NCI-H1048 (cell line): ENCODE data around the gene FAM114A2.
"Not testable (repeated sequence)": the region's sequence is repeated elsewhere in the genome, so short reads cannot be mapped to it uniquely, and the experiment has no call there.

ENCODE experiments used
- DNase-seq: peaks from one replicate; lab custom pipeline; 2025; lab: John Stamatoyannopoulos, UW

Gene FAM114A2

DNA sequence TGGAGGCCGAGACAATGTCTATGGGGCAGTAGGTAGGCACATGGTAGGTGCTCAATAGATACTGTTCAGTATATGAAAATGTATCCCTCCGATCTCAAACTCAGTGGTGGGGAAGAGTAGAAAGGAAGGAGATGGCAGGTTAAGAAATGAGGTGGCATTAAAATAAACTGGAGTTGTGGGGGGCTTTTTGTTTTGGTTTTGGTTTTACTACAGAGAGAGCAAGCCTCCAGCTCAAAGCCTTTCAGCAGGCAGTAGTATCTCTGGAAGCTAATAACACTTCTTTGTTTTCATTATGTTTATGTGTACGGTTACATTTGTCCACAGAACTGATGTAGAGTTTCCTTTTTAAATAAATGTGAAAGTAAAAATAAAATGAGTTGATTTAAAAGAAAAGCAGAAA, 8.6 kb upstream of the FAM114A2 start:
- no peak for DNase-seq

DNA sequence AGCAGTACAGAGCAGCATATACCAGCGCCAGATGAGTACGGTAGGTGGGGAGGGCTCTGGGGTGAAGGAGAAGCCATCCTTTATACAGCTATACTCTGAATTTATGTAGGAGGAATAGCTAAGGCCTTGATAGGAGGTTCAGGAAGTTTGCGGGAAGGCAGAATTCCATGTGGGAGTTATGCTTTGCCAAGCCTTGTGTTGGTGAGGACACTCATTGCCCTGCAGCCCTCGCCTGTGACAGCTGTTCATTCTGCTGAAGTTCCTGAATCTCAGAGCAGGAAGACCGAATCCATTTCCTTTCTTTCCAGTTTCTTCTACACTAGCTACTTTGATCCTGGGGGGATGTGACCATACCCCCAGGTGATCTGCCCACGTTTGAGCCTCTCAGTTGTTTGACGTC, 7.8 kb upstream of the FAM114A2 start:
- no peak for DNase-seq

DNA sequence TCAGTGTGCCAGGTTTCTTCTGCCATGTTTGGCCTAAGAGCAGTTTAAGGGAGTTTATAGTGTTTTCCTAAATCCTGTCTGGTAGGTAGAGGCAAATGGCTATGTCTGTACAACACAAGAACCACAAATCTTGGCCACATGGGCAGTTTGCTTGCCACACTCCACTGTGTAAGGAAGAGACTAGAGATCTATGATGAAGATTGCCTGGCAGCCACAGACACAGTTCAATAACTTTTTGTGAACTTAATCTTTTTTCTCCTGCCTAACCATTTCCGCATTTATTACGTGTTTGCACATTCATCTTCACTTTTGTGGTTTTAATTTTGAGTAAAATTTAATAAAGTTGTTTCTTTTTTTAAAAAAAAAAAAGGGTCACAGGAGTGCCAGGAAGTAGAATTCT, 5.9 kb upstream of the FAM114A2 start:
- no peak for DNase-seq

DNA sequence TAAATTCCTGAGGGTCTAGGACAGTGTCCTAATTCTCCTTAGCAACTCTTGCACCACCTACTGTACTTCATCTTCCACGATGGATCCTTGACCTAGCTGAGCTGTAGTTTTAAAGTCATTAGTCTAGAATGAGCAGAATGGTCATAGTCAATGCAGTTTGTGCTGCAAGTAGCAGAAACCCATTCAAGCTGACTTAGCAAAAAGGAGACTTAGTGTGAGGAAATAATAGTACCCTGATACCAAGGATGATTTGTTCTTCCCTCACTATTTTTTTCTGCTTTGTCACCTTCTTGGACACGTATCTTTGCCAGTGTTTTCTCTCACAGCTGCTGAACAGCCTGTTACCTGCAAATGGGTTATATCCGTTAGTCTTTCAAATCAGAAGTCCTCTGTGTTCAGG, 5.4 kb upstream of the FAM114A2 start:
- DNase-seq: no peak

DNA sequence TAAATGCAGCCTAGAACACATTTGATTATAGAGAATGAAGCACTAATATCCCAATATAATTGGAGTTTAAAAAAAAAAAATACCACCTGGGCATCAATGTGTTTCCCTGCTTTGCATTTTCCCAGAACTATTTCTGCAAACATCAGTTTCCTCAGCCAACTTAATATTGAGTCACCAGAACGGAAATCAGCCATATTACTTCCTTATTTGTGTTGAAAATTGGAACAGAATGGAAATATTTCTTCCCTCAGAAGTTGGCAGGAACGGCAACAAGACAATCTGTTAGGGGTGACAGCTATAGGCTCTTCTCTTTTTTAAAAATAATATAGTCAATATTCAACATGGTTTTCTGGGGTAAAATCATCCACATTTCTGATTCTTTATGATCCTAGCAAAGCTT, 4.1 kb upstream of the FAM114A2 start:
- no peak for DNase-seq

DNA sequence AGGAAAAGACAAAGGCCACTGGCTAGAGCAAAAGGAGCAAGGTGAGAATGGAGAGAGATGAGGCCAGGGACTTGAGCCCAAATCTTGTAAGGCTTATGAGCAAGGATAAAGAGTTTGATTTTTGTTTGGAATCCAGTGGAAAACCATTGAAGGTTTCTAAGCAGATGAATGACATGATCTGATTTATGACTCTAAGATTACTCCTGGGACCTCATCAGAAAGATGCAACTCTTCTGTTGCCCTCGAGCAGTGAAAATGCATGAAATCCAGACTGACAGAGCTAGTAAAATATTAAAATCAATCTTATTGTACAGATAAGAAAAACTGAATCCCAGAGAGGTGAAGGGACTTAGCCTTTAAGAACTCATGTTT, 734 bp upstream of the FAM114A2 start:
- DNase-seq: no peak

DNA sequence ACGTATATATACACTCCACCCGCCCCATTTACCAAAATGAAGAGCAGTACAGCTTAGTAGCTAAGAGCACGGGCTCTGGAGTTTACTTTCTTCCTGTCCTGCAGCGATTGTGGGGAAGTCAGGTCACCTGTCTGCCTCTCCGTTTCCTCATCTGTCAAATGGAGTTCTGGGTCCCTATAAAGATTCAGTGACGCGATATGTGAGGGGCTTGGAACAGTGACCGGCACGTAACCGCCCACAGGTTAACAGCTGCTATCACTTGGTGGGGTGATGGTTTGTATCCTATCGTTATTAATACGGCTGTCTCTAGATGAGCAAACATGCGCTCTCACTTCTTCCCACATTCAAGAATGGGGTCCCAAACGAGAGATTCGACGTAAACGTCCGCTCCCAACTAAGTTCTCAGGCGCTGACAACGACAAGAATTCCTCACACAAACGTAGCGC, 426 bp downstream of the FAM114A2 start:
- no peak for DNase-seq

DNA sequence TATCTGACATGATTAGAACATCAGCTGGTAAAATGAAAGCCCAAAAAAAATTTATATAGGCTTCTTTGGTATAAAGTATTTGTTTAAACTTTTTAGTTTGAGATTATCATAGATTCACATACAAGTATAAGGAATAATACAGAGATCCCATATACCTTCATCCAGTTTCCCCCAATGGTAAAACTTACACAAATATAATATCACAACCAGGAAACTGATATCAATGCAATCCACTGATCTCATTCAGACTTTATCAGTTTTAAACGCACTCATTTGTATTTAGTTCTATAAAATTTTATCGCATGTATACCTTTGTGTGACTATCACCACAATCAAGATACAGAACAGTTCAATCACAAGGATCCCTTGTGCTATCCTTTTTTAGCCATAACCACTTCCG, 3.8 kb downstream of the FAM114A2 start:
- no peak for DNase-seq

DNA sequence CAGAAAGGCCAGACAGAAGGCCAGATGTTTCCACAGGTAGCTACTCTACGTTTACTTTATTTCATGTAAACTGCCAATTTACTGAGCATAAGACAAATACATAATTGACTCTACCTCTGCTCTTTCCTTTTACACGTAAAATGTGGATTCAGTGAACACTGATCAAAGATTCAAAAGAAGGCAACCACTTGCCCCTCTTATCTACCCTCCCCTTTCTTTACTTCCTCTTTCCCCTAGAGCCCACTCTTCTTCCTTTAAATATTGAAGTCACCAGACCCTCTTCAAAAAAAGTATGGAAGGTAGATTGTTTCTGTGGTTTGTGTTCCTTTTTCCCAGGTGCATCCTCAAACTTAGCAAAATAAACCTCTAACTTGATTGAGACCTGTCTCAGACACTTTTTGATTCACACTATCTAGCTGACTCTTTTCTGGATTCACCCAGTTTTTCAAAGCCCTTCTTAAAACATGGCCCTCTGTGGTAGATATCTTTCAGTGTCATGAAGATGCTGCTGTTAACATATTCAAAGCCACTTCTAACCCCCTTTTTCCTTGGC, 6.7 kb downstream of the FAM114A2 start:
- DNase-seq: no peak

DNA sequence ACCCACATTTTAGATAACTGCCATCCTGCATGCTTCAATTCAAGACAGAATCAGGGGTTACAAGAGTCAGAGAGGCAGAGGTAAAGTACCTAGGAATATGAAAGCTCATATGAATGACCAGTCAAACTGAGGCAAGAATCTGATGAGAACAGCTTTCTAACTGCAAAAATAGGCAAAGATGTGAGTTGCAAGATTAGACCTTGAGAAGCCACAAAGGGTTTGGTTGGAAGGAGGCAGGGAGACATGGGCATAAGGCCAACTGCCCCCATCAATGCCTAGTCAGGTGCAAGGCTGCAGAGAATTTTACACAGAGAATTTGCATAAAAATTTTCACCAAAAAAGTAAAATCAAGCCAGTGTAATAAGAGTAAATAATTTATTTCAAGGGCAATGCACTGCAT, 12.8 kb downstream of the FAM114A2 start:
- DNase-seq: no peak

DNA sequence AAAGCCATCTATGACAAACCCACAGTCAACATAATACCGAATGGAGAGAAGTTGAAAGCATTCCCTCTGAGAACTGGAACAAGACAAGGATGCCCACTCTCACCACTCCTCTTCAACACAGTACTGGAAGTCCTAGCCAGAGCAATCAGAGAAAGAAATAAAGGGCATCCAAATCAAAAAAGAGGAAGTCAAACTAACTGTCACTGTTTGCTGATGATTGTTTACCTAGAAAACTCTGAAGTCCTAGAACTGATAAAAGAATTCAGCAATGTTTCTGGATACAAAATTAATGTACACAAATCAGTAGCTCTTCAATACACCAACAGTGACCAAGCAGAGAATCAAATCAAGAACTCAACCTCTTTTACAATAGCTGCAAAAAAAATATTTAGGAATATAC, 19.8 kb downstream of the FAM114A2 start:
- DNase-seq: not testable (repeated sequence)

DNA sequence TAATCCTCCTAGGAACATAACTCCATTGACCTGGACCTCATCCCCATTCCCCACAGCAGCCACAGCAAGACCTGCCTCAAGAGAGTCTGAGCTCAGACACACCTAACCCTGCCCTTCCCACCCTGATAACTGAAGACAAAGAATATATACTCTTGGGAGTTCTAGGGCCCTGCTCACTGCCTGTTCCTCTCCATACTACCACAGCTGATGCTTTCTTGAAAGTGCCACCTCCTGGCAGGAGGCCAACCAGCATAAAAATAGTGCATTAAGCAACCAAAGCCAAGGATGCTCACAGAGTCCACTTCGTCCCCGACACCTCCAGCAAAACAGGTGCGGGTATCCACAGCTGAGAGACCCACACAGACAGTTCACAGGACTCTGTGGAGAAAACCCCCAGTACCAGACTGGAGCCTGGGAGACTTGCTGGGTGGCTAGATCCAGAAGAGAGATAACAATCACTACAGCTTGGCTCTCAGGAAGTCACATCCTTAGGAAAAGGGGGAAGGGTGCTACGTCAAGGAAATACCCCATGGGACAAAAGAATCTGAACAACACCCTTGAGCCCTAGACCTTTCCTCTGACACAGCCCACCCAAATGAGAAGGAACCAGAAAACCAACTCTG, 23.5 kb downstream of the FAM114A2 start:
- no peak for DNase-seq

DNA sequence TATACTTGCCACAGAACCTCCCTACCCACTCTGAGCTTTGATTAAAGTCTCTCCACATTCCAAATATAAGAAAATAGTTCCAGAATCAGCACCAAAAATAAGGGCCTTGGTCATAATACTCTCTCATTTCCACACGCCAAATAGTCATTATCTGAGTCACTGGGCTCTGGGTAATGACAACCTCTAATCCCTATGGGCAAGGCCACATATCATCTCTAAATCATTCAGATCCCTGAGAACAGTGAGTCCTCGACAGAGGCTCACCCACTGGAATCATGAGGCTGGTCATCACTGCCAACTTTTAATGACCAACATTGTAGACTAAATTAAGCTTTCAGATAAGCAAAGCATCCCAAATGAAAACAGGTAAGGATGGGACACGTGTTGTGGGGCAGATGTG, 28.1 kb downstream of the FAM114A2 start:
- no peak for DNase-seq

DNA sequence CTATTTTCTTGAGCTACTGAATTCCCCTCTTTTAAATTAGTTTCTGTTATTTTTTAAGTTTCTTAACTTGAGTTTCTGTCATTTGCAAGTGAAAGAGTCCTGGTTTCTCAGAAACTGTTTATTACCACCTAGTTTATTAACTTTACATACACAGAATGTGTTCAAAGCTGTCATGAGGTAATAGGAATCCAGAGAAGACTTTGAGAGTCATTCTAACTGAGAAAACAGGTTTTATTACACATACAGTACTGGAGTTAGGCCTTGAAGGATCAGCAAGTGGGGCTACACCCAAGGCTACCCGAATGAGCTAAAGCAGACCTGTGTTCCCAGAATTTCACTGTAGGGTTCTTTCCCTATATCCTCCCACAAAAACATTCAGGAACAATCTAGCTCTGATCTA, 33.1 kb downstream of the FAM114A2 start:
- no peak for DNase-seq

DNA sequence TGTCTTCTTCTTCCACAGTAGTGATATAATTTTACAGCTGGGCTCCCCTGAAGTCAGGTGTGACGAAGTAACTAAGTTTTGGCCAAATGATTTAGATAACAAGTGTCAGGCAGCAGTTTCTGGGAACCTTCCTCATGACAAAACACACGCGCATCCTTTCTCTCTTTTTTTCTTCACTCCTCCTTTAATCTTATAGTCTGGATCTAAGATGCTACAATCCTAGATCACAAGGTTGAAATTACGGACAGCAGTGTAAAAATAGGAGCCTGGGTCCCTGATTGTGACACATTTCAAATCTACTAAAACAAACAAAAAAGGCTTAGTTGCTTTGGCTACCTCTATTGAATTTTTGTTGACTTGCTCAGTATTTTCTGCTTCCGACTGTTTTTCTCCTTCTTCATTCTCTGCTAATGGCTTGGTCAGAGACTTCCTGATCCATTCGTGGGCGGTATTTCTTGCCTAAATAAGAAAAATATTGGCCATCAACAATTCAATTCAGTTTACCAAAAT, 36.1 kb downstream of the FAM114A2 start:
- DNase-seq: no peak

DNA sequence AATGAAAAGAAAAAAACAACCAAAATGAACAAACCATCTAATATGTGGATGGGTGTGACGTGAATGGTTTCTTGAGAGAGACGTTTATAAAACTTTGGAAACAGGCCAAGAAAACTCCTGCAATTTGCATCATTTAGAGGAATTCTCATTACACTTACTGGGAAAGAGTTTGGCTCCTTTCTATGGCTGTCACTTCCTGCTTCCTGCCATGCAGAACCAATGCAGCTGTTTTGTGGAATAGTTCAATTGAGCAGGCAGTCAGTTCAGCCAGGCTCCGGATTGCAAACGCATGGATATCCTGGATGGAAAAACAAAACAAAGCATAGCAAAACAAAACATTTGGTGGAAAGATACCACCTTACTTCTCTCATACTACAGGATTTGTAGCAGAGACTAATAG, 36.6 kb downstream of the FAM114A2 start:
- no peak for DNase-seq

DNA sequence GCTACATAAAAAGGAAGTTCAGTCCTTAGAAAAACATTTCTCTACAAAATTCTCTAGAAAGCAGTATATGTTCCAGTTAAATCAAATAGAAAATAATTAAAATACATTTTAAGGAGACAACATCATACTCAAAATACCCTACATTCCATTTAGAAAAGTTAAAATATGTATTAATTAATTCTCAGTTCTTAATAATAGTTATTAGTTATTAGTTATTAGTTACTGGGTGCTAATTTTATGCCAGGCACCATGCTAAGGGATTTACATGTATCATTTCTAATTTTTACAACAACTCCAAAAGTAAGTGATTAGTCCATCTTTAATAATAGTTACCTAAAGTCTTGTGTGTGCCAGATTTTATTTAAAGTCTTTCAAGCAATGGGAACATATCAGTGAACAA, 38.0 kb downstream of the FAM114A2 start:
- DNase-seq: no peak

DNA sequence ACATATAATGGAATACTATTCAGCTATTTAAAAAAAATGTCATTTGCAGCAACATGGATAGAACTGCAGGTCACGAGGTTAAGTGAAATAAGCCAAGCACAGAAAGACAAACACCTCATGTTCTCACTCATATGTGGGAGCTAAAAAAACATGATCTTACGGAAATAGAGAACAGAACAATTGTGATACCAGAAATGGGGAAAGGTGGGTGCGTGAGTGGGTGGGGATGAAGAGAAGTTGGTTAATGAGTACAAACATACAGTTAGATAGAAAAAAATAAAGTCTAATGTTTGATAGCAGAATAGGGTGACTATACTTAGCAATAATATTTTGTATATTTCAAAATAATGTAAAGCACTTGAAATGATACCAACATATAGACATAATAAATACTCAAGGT, 38.7 kb downstream of the FAM114A2 start:
- DNase-seq: no peak

DNA sequence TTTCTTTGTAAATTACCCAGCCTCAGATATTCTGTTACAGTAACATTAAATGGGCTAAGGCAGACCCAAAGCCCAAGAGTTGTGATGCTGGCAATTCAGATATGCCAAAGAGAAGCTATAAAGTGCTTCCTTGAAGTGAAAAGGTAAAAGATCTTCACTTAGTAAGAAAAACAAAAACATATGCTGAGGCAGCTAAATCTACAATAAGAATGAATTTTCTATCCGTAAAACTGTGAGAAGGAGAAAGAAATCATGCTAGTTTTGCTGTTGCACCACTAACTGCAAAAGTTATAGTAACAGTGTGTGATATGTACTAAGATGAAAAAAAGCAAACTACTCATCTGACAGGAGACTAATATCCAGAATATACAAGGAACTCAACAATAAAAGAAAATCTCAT, 39.9 kb downstream of the FAM114A2 start:
- no peak for DNase-seq

DNA sequence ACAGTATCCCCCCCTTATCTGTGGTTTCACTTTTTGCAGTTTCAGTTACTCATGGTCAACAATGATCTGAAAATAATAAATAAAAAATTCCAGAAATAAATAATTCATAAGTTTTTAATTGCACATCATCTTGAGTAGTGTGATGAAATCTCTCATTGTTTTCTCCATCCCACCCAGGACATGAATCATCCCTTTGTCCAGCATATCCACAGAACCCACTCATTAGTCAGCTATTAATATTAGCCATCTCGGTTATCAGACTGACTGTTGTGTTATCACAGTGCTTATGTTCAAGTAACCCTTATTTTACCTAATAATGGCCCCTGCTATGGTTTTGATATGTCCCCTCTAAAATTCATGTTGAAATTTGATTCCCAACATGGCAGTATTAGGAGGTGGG, 40.7 kb downstream of the FAM114A2 start:
- no peak for DNase-seq

DNA sequence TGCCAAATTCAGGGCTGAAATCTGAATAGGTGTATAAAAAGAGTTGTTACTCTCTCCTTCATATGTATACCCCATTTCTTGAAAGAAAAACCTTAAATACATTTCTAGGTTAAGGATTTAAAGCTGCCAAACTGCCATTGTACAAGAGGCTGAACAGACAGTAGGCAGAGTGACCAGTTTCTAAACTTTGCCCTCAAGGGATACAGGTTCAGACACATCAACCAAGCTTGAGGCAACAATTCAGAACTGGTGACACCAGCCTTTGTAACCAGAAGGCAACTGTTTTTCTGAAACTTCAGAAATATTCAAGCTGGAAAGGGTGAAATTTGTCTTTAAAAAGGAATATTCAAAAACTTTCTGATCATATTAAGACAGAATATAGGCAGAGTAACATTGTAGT, 47.5 kb downstream of the FAM114A2 start:
- no peak for DNase-seq

DNA sequence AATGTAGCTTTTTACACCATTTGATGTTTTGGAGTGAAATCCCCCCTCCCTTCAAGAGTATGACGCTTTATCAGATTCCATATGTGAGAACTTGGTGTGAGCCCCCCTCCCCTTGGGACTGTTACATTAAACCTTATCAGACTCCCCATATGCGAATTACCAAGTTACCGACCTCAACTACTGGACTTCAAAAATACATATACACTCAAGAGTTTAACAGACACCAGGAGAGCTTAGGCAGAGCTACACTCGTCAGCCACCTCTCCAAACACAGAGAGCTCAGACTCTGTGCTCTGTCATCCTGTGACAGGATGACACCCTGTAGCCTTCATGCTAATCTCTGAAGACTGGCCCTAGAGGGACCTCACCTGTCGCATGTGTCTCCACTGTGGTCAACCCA, 50.2 kb downstream of the FAM114A2 start:
- no peak for DNase-seq

DNA sequence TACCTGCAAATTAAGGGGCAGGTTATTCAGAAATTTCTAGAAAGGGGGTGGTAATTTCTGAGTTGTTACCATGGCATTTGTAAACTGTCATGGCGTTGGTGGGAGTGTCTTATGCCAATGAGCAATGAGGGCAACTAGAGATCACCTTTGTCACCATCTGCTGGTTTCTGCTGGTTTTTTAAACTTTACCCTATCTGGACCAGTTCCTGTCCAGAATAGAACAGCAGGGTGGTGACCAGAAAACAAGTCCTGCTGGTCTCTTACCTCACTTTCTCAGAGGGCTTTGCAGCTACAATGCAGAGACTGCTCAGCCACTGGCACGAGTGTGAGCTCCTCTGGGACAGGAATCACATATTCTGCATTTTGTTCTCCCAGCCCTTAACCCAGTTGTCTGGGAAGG, 51.4 kb downstream of the FAM114A2 start:
- DNase-seq: no peak

DNA sequence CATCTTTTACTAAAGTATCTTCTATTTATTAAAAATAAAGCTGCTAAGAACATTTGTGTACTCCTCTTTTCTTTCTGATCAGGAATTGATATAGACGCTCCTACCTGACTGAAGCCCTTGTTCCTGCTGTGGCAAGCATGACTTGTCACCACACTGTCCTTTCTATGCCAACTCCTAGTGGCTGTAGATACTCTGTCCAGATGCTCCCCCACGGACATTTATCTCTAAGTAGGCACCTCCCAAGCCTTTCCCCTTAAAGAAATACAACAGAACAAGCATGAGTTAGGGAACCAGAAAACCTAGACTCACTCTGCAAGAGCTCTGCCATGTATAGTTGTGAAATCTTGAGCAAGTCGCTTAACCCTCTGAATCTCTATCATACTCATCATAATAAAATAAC, 53.2 kb downstream of the FAM114A2 start:
- DNase-seq: no peak
